CD14-positive monocyte (primary cell): Measurements from ENCODE around the gene TRPC4AP. TPM values are rescaled to one million over a fixed set of nuclear protein-coding genes. Genes with fewer than 3 reads are reported as not detected.
A peak's percentile ranks its signal among the peaks of the same experiment; 100 is the strongest.

ENCODE experiments used
- DNase-seq, 3 donors: peaks; one replicate each; pipeline ENCODE4 v3.0.0-alpha.2; 2011 to 2022
- H2AFZ ChIP-seq: 2 replicates; pipeline ENCODE4 v1.6.0; 2012; ENCODE audit warnings: mild to moderate bottlenecking, low read depth, low read length, inconsistent platforms; ENCODE audit not compliant: insufficient read depth, poor library complexity, severe bottlenecking
- H3K27ac ChIP-seq, 2 donors: 1 replicate in 1 of 2; 2 replicates in 1 of 2; pipeline ENCODE4 v1.5.1; 2012 to 2013; ENCODE audit warnings: low read length in 2 of 2, control low read depth in 1 of 2, inconsistent platforms in 1 of 2, low read depth in 1 of 2, mild to moderate bottlenecking in 1 of 2
- H3K27me3 ChIP-seq, 2 donors: one replicate each; pipeline versions ENCODE4 v1.6.0 to v1.6.1; 2011 to 2013; ENCODE audit warnings: low read length in 2 of 2; ENCODE audit not compliant: control insufficient read depth in 2 of 2, insufficient read depth in 2 of 2
- H3K36me3 ChIP-seq, 2 donors: replicated peaks in 1 of 2; 1 replicate in 1 of 2; 2 replicates in 1 of 2; pipeline versions ENCODE4 v1.5.1 to v1.6.1; 2012 to 2013; ENCODE audit warnings: low read length in 2 of 2, control low read depth in 1 of 2, inconsistent platforms in 1 of 2, mild to moderate bottlenecking in 1 of 2; ENCODE audit not compliant: insufficient read depth in 2 of 2, control insufficient read depth in 1 of 2
- H3K4me1 ChIP-seq, 2 donors: 1 replicate in 1 of 2; 2 replicates in 1 of 2; pipeline versions ENCODE4 v1.5.1 to v1.6.1; 2012 to 2013; ENCODE audit warnings: low read length in 2 of 2, control low read depth in 1 of 2, inconsistent platforms in 1 of 2, mild to moderate bottlenecking in 1 of 2, moderate library complexity in 1 of 2; ENCODE audit not compliant: insufficient read depth in 2 of 2, control insufficient read depth in 1 of 2
- H3K4me2 ChIP-seq: replicated peaks from 2 replicates; pipeline ENCODE3; 2012; ENCODE audit warnings: low read length, moderate library complexity, mild to moderate bottlenecking; ENCODE audit not compliant: poor library complexity, severe bottlenecking; ENCODE audit errors: extremely low read depth
- H3K4me3 ChIP-seq, 3 experiments: fragments of 200-600 bp in 1 of 3; sonication (generic) in 1 of 3; replicated peaks in 1 of 3; 1 replicate in 2 of 3; 2 replicates in 1 of 3; pipeline ENCODE4 v1.5.1; 2011 to 2013; ENCODE audit warnings: low read length in 3 of 3, mild to moderate bottlenecking in 3 of 3, control low read depth in 2 of 3, low read depth in 2 of 3, inconsistent platforms in 1 of 3, moderate library complexity in 1 of 3
- H3K79me2 ChIP-seq: 2 replicates; pipeline ENCODE4 v1.6.0; 2012; ENCODE audit warnings: mild to moderate bottlenecking, control low read depth, inconsistent platforms, low read length, moderate library complexity; ENCODE audit not compliant: insufficient read depth
- H3K9ac ChIP-seq: 2 replicates; pipeline ENCODE4 v1.6.0; 2017; ENCODE audit warnings: low read length, mild to moderate bottlenecking; ENCODE audit not compliant: insufficient read depth, poor library complexity, severe bottlenecking
- H3K9me3 ChIP-seq, 2 donors: replicated peaks in 1 of 2; 1 replicate in 1 of 2; 2 replicates in 1 of 2; pipeline versions ENCODE4 v1.5.1 to v1.6.1; 2012 to 2013; ENCODE audit warnings: low read length in 2 of 2, control low read depth in 1 of 2; ENCODE audit not compliant: control insufficient read depth in 1 of 2, insufficient read depth in 1 of 2
- H4K20me1 ChIP-seq: 2 replicates; pipeline ENCODE4 v1.6.0; 2012; ENCODE audit warnings: mild to moderate bottlenecking, low read length, control low read depth, moderate library complexity; ENCODE audit not compliant: insufficient read depth
- H3K27ac Mint-ChIP-seq, 7 donors: one replicate each; pipeline ENCODE4 v1.8.0; 2020; ENCODE audit warnings: mild to moderate bottlenecking in 7 of 7, mixed read lengths in 7 of 7, moderate library complexity in 6 of 7, inconsistent platforms in 2 of 7
- H3K27me3 Mint-ChIP-seq, 3 donors: one replicate each; pipeline ENCODE4 v1.8.0; 2021 to 2022; ENCODE audit warnings: low read depth in 3 of 3, mild to moderate bottlenecking in 3 of 3, mixed read lengths in 3 of 3, moderate library complexity in 3 of 3, inconsistent platforms in 1 of 3
- H3K36me3 Mint-ChIP-seq, 2 donors: one replicate each; pipeline ENCODE4 v1.8.0; 2020; ENCODE audit warnings: mixed read lengths in 2 of 2, inconsistent platforms in 1 of 2, mild to moderate bottlenecking in 1 of 2
- H3K4me1 Mint-ChIP-seq: one replicate; pipeline ENCODE4 v1.8.0; 2020; ENCODE audit warnings: mild to moderate bottlenecking, mixed read lengths
- H3K4me3 Mint-ChIP-seq, 2 donors: one replicate each; pipeline ENCODE4 v1.8.0; 2020; ENCODE audit warnings: mild to moderate bottlenecking in 2 of 2, mixed read lengths in 2 of 2, moderate library complexity in 1 of 2
- H3K9me3 Mint-ChIP-seq, 7 donors: one replicate each; pipeline ENCODE4 v1.8.0; 2020 to 2022; ENCODE audit warnings: mixed read lengths in 7 of 7, mild to moderate bottlenecking in 6 of 7, moderate library complexity in 6 of 7, inconsistent platforms in 2 of 7
- WGBS: methylation state at CpG from one replicate; pipeline ENCODE4 v1.1.5; 2013; ENCODE audit warnings: missing lambda C conversion rate; ENCODE audit not compliant: insufficient coverage; 5-methylcytosine and 5-hydroxymethylcytosine counted together
- intact Hi-C, 2 donors: fragments of 100-400 bp; cut with micrococcal nuclease; formaldehyde crosslinking; loops; one replicate each; pipeline versions ENCODE4 v1.15.0 to v1.15.1; 2023
- polyA plus RNA-seq, 3 donors: library from polyadenylated mRNA; depleted of rRNA in 1 of 3; unstranded in 2 of 3; stranded (reverse) in 1 of 3; fragments of 300-500 nt in 2 of 3; fragments of >200 nt in 1 of 3; fragmentation: Illumina TruSeq in 2 of 3; gene quantifications; 1 replicate in 2 of 3; 2 replicates in 1 of 3; pipeline ENCODE4 v1.2.3, GENCODE V29; 2012 to 2021
- TF ChIP-seq, protein P1 (sequence below): fragments of 200-600 bp; IDR thresholded peaks from one replicate; pipeline ENCODE4 v1.8.0; 2022; ENCODE audit warnings: antibody characterized with exemption, mild to moderate bottlenecking

Gene TRPC4AP
- polyA plus RNA-seq, 3 donors = 80.8 to 98.4 (median 88.6) TPM

DNA sequence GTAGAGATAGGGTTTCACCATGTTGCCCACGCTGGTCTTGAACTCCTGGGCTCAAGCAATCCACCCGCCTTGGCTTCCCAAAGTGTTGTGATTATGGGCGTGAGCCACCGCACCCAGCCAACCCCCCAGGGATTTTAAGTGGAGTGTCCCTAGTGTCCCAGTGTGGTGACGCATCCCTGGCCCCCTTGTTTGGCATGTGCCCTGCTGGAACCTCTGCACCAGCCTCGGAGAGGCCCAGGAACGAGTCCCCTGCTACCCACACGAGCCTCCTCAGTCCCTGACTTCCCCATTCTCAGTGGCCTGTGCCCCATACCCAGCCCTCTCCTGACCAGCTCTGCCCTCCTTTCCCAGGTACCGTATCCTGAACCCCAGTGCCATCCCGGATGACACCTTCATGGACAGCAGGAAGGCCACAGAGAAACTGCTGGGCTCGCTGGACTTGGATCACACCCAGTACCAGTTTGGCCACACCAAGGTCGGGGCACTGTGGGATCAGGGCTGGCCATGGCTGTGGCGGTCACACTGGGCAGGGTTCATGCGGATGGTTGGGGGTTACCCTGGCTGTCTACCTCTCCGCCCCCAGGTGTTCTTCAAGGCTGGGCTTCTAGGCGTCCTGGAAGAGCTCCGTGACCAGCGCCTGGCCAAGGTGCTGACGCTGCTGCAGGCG, 99.7 kb downstream of the TRPC4AP start:
- H3K36me3 ChIP-seq = peaks cover 30 to 44% of the 10 kb centered on the region in 2 donors
- no peaks in the 10 kb centered on the region for H3K4me1 Mint-ChIP-seq
- H3K27ac Mint-ChIP-seq = peak overlapping the region in 2 of 7 donors; percentile 1 to 15
- no peak overlapping the region for H3K9ac ChIP-seq
- DNase-seq = no peak
- H3K4me2 ChIP-seq = no peak overlapping the region
- no peak overlapping the region for H2AFZ ChIP-seq
- H3K4me3 ChIP-seq = no peak overlapping the region
- intact Hi-C loops = no loop called here
- peaks cover 46 to 49% of the 10 kb centered on the region in 2 donors for H3K36me3 Mint-ChIP-seq
- H3K79me2 ChIP-seq = no peaks in the 10 kb centered on the region
- no peak overlapping the region for H3K27ac ChIP-seq
- peaks cover 0 to 5% (median 0%) of the 10 kb centered on the region in 3 donors for H3K27me3 Mint-ChIP-seq
- TF ChIP-seq, protein P1, sequence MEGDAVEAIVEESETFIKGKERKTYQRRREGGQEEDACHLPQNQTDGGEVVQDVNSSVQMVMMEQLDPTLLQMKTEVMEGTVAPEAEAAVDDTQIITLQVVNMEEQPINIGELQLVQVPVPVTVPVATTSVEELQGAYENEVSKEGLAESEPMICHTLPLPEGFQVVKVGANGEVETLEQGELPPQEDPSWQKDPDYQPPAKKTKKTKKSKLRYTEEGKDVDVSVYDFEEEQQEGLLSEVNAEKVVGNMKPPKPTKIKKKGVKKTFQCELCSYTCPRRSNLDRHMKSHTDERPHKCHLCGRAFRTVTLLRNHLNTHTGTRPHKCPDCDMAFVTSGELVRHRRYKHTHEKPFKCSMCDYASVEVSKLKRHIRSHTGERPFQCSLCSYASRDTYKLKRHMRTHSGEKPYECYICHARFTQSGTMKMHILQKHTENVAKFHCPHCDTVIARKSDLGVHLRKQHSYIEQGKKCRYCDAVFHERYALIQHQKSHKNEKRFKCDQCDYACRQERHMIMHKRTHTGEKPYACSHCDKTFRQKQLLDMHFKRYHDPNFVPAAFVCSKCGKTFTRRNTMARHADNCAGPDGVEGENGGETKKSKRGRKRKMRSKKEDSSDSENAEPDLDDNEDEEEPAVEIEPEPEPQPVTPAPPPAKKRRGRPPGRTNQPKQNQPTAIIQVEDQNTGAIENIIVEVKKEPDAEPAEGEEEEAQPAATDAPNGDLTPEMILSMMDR = no peak
- no peaks in the 10 kb centered on the region for H3K27me3 ChIP-seq
- 97% methylated on average over 17 of the region's 20 CpGs for whole genome bisulfite sequencing
- H3K9me3 Mint-ChIP-seq = no peaks in the 10 kb centered on the region
- no peaks in the 10 kb centered on the region for H4K20me1 ChIP-seq
- no peaks in the 10 kb centered on the region for H3K4me1 ChIP-seq
- no peak overlapping the region for H3K4me3 Mint-ChIP-seq
- no peaks in the 10 kb centered on the region for H3K9me3 ChIP-seq

DNA sequence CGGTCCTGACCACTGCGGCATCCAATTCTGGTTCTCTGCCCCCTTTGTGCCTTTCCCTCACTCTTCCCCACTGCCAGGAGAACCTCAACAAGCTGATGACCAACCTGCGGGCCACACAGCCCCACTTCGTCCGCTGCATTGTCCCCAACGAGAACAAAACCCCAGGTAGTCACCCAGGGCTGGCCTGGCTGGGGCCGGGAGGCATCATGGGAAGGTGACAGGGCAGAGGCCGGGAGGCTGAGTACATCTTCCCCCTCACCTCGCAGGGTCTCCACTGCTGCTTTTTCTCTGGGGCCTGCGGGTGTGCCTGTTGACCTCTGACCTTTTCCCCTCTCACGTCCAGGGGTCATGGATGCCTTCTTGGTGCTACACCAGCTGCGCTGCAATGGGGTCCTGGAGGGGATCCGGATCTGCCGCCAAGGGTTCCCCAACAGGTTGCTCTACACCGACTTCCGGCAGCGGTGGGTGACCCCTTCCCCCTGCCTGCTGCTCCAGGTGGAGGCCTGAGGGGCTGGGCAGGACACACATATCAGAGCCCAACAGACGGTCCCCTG, 101.9 kb downstream of the TRPC4AP start:
- Histone ChIP-seq H3K27ac (no peak overlapping the region), H3K9me3 (no peaks in the 10 kb centered on the region), H2AFZ (no peak overlapping the region), H3K4me1 (no peaks in the 10 kb centered on the region), H3K79me2 (no peaks in the 10 kb centered on the region), H3K27me3 (no peaks in the 10 kb centered on the region), H4K20me1 (no peaks in the 10 kb centered on the region), H3K9ac (no peak overlapping the region), H3K36me3 (peaks cover 19 to 25% of the 10 kb centered on the region in 2 donors), H3K4me3 (no peak overlapping the region), H3K4me2 (no peak overlapping the region)
- WGBS = 95% methylated on average over 12 of the region's 18 CpGs
- DNase-seq = no peak
- H3K27ac Mint-ChIP-seq = no peak overlapping the region
- H3K36me3 Mint-ChIP-seq = peaks cover 25 to 27% of the 10 kb centered on the region in 2 donors
- intact Hi-C loops = no loop called here
- TF ChIP-seq, protein P1 = no peak
- H3K27me3 Mint-ChIP-seq = peaks cover 2 to 7% (median 6%) of the 10 kb centered on the region in 3 donors
- H3K4me3 Mint-ChIP-seq = peak overlapping the region in 1 of 2 donors; percentile 27
- H3K9me3 Mint-ChIP-seq = no peaks in the 10 kb centered on the region
- H3K4me1 Mint-ChIP-seq = no peaks in the 10 kb centered on the region
